ENCODE data around the gene ATG16L1.

DNA sequence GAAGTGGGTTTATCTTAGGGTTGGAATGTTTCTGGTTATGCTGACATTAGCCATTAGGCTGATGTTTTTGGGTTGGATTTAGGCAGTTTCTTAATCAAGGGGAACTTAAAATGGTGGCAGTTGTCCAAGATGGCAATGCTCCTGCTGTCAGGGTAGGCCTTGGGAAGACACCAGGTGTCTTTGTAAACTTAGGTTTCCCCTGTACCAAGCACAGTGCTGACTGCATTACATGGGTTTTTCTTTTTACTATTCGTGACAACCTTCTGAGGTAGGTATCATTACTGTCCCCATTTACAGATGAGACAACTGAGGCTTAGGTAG is 528 bp upstream of the ATG16L1 start:
- TF ChIP-seq, protein P1, sequence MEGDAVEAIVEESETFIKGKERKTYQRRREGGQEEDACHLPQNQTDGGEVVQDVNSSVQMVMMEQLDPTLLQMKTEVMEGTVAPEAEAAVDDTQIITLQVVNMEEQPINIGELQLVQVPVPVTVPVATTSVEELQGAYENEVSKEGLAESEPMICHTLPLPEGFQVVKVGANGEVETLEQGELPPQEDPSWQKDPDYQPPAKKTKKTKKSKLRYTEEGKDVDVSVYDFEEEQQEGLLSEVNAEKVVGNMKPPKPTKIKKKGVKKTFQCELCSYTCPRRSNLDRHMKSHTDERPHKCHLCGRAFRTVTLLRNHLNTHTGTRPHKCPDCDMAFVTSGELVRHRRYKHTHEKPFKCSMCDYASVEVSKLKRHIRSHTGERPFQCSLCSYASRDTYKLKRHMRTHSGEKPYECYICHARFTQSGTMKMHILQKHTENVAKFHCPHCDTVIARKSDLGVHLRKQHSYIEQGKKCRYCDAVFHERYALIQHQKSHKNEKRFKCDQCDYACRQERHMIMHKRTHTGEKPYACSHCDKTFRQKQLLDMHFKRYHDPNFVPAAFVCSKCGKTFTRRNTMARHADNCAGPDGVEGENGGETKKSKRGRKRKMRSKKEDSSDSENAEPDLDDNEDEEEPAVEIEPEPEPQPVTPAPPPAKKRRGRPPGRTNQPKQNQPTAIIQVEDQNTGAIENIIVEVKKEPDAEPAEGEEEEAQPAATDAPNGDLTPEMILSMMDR (IDR thresholded peaks at IDR 0.05), result no peak
- TF ChIP-seq POLR2A (IDR thresholded peaks at IDR 0.05) (no peak), EP300 (IDR thresholded peaks at IDR 0.05) (no peak)
